OCI-LY1 (cell line): ENCODE measurements around the gene PDGFRB.

ENCODE experiments used
- H2AFZ ChIP-seq: fragments of 200-600 bp; sonication (generic), shearing (Covaris generic); 2 replicates; pipeline ENCODE4 v1.6.0; 2014; ENCODE audit warnings: antibody characterized with exemption, mild to moderate bottlenecking, low read length
- H3F3A ChIP-seq: fragments of 200-600 bp; sonication (generic), shearing (Covaris generic); 2 replicates; pipeline ENCODE4 v1.6.0; 2014; ENCODE audit warnings: mild to moderate bottlenecking, antibody characterized with exemption, low read length, moderate library complexity; ENCODE audit not compliant: insufficient read depth
- H3K27ac ChIP-seq: fragments of 200-600 bp; sonication (generic); 2 replicates; pipeline ENCODE4 v1.5.1; 2014; ENCODE audit warnings: low read length, mixed run types, mild to moderate bottlenecking, low read depth; ENCODE audit not compliant: poor library complexity, severe bottlenecking
- H3K27me3 ChIP-seq: fragments of 200-600 bp; sonication (generic); 2 replicates; pipeline ENCODE4 v1.6.0; 2014; ENCODE audit warnings: antibody characterized with exemption, mild to moderate bottlenecking, low read length, moderate library complexity; ENCODE audit not compliant: insufficient read depth
- H3K36me3 ChIP-seq: fragments of 200-600 bp; sonication (generic); 2 replicates; pipeline ENCODE4 v1.6.1; 2014; ENCODE audit warnings: mild to moderate bottlenecking, antibody characterized with exemption, low read length, moderate library complexity, mixed read lengths; ENCODE audit not compliant: insufficient read depth
- H3K4me1 ChIP-seq: fragments of 200-600 bp; sonication (generic); 2 replicates; pipeline ENCODE4 v1.5.1; 2014; ENCODE audit warnings: mild to moderate bottlenecking, low read length, moderate library complexity; ENCODE audit not compliant: insufficient read depth, severe bottlenecking
- H3K4me2 ChIP-seq: fragments of 200-600 bp; sonication (generic), shearing (Covaris generic); 2 replicates; pipeline ENCODE4 v1.6.1; 2014; ENCODE audit warnings: low read length
- H3K4me3 ChIP-seq: fragments of 200-600 bp; sonication (generic); 2 replicates; pipeline ENCODE4 v1.5.1; 2014; ENCODE audit warnings: low read length, low read depth, mild to moderate bottlenecking, mixed read lengths; ENCODE audit not compliant: poor library complexity, severe bottlenecking
- H3K79me2 ChIP-seq: fragments of 200-600 bp; shearing (Covaris generic); 2 replicates; pipeline ENCODE4 v1.6.1; 2016; ENCODE audit warnings: mixed run types, low read length, mixed read lengths; ENCODE audit not compliant: insufficient read depth
- H3K9ac ChIP-seq: fragments of 200-600 bp; sonication (generic), shearing (Covaris generic); 2 replicates; pipeline ENCODE4 v1.6.1; 2014; ENCODE audit warnings: mild to moderate bottlenecking, low read length, mixed read lengths
- H3K9me2 ChIP-seq: fragments of 200-600 bp; sonication (generic), shearing (Covaris generic); 2 replicates; pipeline ENCODE4 v1.6.1; 2014; ENCODE audit warnings: low read depth, mild to moderate bottlenecking, low read length, mixed read lengths
- H3K9me3 ChIP-seq: fragments of 200-600 bp; shearing (Covaris generic); 2 replicates; pipeline ENCODE4 v1.6.1; 2014; ENCODE audit warnings: low read length, mixed read lengths
- H4K20me1 ChIP-seq: fragments of 200-600 bp; sonication (generic), shearing (Covaris generic); 2 replicates; pipeline ENCODE4 v1.6.0; 2016; ENCODE audit warnings: mild to moderate bottlenecking, low read length; ENCODE audit not compliant: insufficient read depth
- CTCF ChIP-seq: fragments of 200-600 bp; sonication (generic), shearing (Covaris generic); IDR thresholded peaks from 2 replicates; pipeline ENCODE4 v1.5.1; 2017; ENCODE audit warnings: mild to moderate bottlenecking, antibody characterized with exemption, low read length, moderate library complexity, mixed read lengths
- EZH2 ChIP-seq: fragments of 200-600 bp; sonication (generic), shearing (Covaris generic); IDR thresholded peaks from 2 replicates; pipeline ENCODE4 v1.8.0; 2017; ENCODE audit warnings: borderline replicate concordance, mixed run types, mild to moderate bottlenecking, antibody characterized with exemption, low read length, moderate library complexity, mixed read lengths

PDGFRB gene

DNA sequence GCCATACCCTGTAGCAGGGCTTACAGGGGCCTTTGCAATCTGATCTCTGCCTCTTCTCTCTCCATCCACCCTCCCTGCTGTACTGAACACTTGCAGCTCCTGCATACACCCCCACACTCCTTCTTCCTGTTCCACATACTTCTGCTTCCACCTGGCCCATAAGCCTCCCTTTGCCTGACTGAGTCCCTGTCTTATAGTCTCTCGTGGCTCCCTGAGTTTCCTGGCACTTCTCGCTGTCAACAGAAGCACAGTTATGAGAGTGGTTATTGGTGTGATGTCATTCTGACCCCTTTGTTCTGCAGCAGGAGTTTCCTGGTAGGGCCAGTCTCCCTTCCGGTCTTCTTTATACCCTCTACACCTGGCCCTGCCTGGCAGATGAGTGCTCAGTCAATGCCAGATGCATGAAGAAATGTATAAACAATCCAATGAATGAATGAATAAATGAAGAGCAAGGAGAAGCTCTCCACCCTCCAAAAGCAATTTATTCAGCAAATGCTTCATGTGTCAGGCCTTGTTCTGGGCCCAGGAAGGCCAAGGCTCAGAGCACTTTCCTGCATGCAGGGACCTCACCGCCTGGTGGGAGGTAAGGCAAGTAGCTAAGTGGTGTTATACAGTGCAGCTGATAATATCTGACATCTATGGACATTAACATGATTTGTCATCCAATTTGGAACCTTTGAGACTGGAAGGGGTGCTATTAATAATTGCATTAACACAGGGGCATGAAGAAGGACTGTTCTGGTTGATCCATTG is 48.8 kb downstream of the PDGFRB start:
- Histone ChIP-seq H3K27me3 (0 out of 2 replicates have a peak, but pooled peaks cover 5% of the 10 kb centered on the region), H3K4me1 (no peaks in the 10 kb centered on the region), H3K4me3 (no peak overlapping the region), H3K9ac (no peak overlapping the region), H3K27ac (no peak overlapping the region), H3K9me3 (no peaks in the 10 kb centered on the region), H4K20me1 (no peaks in the 10 kb centered on the region), H3K36me3 (no peaks in the 10 kb centered on the region), H3F3A (no peaks in the 10 kb centered on the region), H3K79me2 (no peaks in the 10 kb centered on the region), H2AFZ (no peak overlapping the region), H3K9me2 (no peaks in the 10 kb centered on the region), H3K4me2 (no peak overlapping the region)
- no peak for TF ChIP-seq EZH2
- TF ChIP-seq CTCF, result no peak

GRCh38 chr5:150105928-150106615 is 49.6 kb downstream of the PDGFRB start:
- no peak overlapping the region for H3K4me2 ChIP-seq
- no peaks in the 10 kb centered on the region for H3F3A ChIP-seq
- H3K9me2 ChIP-seq, result no peaks in the 10 kb centered on the region
- 0 out of 2 replicates have a peak, but pooled peaks cover 4% of the 10 kb centered on the region for H3K27me3 ChIP-seq
- no peaks in the 10 kb centered on the region for H3K9me3 ChIP-seq
- TF ChIP-seq CTCF (no peak), EZH2 (no peak)
- no peaks in the 10 kb centered on the region for H4K20me1 ChIP-seq
- no peaks in the 10 kb centered on the region for H3K4me1 ChIP-seq
- no peaks in the 10 kb centered on the region for H3K36me3 ChIP-seq
- H2AFZ ChIP-seq, result no peak overlapping the region
- H3K79me2 ChIP-seq, result no peaks in the 10 kb centered on the region
- H3K4me3 ChIP-seq, result no peak overlapping the region
- no peak overlapping the region for H3K9ac ChIP-seq
- H3K27ac ChIP-seq, result no peak overlapping the region

- no peak overlapping the region for H3K27ac ChIP-seq
- no peak overlapping the region for H2AFZ ChIP-seq
- no peak for TF ChIP-seq CTCF
- TF ChIP-seq EZH2, result no peak
- no peaks in the 10 kb centered on the region for H3K9me3 ChIP-seq
- H4K20me1 ChIP-seq, result no peaks in the 10 kb centered on the region
- H3K27me3 ChIP-seq, result no peaks in the 10 kb centered on the region
- no peak overlapping the region for H3K4me2 ChIP-seq
- H3K9me2 ChIP-seq, result no peaks in the 10 kb centered on the region
- no peak overlapping the region for H3K9ac ChIP-seq
- no peaks in the 10 kb centered on the region for H3K79me2 ChIP-seq
- no peaks in the 10 kb centered on the region for H3F3A ChIP-seq
- H3K4me3 ChIP-seq, result no peak overlapping the region
- no peaks in the 10 kb centered on the region for H3K36me3 ChIP-seq
- H3K4me1 ChIP-seq, result no peaks in the 10 kb centered on the region
Observed at GRCh38 chr5:150104550-150104870, 51.1 kb downstream of the PDGFRB start.
